Ascending aorta (tissue), 2 donors: ENCODE measurements around the gene RNF144B. TPM values are rescaled to one million over a fixed set of nuclear protein-coding genes. Genes with fewer than 3 reads are reported as not detected.

Experiments
- DNase-seq, 2 donors: peaks; one replicate each; pipeline ENCODE4 v3.0.0-alpha.2; 2019; ENCODE audit warnings: low spot score in 2 of 2
- H3K27ac ChIP-seq, 2 donors: fragments of 200-600 bp; sonication (generic); one replicate each; pipeline ENCODE4 v1.5.1; 2016 to 2017; ENCODE audit warnings: mild to moderate bottlenecking in 1 of 2
- H3K27me3 ChIP-seq: fragments of 200-600 bp; sonication (generic); one replicate; pipeline ENCODE4 v1.5.1; 2017
- H3K36me3 ChIP-seq, 2 donors: fragments of 200-600 bp; sonication (generic); one replicate each; pipeline ENCODE4 v1.5.1; 2016
- H3K4me1 ChIP-seq, 2 donors: fragments of 200-600 bp; sonication (generic); one replicate each; pipeline ENCODE4 v1.5.1; 2016 to 2017; ENCODE audit warnings: mild to moderate bottlenecking in 1 of 2
- H3K4me3 ChIP-seq, 2 donors: fragments of 200-600 bp; sonication (generic); one replicate each; pipeline ENCODE4 v1.5.1; 2016 to 2017; ENCODE audit warnings: mild to moderate bottlenecking in 1 of 2
- H3K9me3 ChIP-seq, 2 donors: fragments of 200-600 bp; sonication (generic); one replicate each; pipeline ENCODE4 v1.5.1; 2016
- intact Hi-C: fragments of 100-400 bp; cut with DNase I; formaldehyde crosslinking; loops from one replicate; pipeline ENCODE4 v1.15.1; 2023
- total RNA-seq: library from RNA; depleted of rRNA; stranded (reverse); fragments of >200 nt; gene quantifications from one replicate; pipeline ENCODE4 v1.1.0, GENCODE V29; 2016
- TF ChIP-seq, protein P1 (sequence below), 3 experiments: fragments of 200-600 bp in 2 of 3; fragments of 450-650 bp in 1 of 3; sonication (generic) in 2 of 3; IDR thresholded peaks; one replicate each; pipeline ENCODE4 v1.5.1; 2016 to 2019; ENCODE audit warnings: antibody characterized with exemption in 3 of 3, mild to moderate bottlenecking in 1 of 3, moderate library complexity in 1 of 3

RNF144B gene
- total RNA-seq, 1 donor from 2014 or later, result 52.3 TPM

DNA sequence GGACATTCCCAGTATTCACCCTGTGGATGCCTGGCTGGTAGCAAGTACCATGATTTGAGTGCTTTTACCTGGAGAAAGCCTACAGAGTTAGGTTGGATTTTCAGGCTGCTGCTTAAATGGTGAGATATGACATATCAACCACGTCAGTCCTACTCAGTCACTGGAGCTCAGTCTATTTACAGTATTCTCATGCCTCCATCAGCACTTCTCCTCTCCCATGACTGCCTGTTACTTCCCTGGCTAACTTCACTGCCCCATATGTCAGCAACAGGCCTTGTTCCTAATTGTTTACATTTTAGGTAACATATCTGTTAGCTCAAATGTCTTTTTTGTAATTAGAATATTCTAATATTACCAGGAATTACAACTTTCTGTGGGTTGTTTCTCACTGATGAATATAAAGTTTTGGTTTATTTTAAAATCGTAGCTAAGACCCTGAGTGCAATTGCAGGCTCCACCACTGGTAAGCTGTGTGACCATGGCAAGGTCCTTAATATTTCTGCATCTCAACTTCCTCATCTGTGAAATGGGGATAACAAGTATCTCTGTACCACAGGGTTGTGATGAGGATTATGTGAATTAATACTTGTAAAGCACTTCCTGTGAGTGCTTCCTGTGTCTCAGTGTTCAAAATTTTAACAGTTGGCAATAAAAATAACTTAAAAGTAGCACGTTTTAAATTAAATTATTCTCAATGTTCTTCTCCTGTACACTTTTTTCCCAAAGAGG lies 54.3 kb downstream of the RNF144B start:
- Histone ChIP-seq H3K27ac (no peak overlapping the region), H3K9me3 (no peaks in the 10 kb centered on the region), H3K4me3 (no peak overlapping the region), H3K4me1 (peaks cover 0 to 8% of the 10 kb centered on the region in 2 donors), H3K36me3 (no peaks in the 10 kb centered on the region), H3K27me3 (no peaks in the 10 kb centered on the region)
- DNase-seq, result no peak
- TF ChIP-seq, protein P1, sequence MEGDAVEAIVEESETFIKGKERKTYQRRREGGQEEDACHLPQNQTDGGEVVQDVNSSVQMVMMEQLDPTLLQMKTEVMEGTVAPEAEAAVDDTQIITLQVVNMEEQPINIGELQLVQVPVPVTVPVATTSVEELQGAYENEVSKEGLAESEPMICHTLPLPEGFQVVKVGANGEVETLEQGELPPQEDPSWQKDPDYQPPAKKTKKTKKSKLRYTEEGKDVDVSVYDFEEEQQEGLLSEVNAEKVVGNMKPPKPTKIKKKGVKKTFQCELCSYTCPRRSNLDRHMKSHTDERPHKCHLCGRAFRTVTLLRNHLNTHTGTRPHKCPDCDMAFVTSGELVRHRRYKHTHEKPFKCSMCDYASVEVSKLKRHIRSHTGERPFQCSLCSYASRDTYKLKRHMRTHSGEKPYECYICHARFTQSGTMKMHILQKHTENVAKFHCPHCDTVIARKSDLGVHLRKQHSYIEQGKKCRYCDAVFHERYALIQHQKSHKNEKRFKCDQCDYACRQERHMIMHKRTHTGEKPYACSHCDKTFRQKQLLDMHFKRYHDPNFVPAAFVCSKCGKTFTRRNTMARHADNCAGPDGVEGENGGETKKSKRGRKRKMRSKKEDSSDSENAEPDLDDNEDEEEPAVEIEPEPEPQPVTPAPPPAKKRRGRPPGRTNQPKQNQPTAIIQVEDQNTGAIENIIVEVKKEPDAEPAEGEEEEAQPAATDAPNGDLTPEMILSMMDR (IDR thresholded peaks at IDR 0.05), result no peak
- intact Hi-C loops, result no loop called here

DNA sequence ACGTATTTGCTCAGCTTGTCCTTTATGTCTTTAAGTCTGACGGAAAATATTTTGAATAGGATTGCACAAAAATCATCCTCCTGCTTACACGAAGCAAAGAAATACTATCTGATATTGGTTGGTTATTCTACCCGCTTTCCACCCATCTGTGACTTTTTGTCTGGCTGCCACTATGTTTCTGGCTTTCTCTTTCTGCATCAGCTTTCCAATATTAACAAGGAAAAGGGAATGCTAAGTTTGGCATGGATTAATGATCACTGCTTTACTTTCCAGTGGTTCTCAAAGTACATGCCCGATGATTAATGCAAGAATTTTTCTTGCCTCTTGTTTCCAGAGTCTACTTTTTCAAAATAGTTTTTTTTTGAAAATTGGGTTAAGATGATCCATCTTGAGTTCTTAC lies 57.0 kb downstream of the RNF144B start:
- Histone ChIP-seq H3K9me3 (no peaks in the 10 kb centered on the region), H3K4me1 (peaks cover 0 to 8% of the 10 kb centered on the region in 2 donors), H3K4me3 (peak overlapping the region in 1 of 2 donors; percentile 48), H3K27ac (peak overlapping the region; percentile 49 to 60), H3K36me3 (no peaks in the 10 kb centered on the region), H3K27me3 (no peaks in the 10 kb centered on the region)
- TF ChIP-seq, protein P1 (IDR thresholded peaks at IDR 0.05), result no peak
- no peak for DNase-seq
- intact Hi-C loops, result no loop called here

DNA sequence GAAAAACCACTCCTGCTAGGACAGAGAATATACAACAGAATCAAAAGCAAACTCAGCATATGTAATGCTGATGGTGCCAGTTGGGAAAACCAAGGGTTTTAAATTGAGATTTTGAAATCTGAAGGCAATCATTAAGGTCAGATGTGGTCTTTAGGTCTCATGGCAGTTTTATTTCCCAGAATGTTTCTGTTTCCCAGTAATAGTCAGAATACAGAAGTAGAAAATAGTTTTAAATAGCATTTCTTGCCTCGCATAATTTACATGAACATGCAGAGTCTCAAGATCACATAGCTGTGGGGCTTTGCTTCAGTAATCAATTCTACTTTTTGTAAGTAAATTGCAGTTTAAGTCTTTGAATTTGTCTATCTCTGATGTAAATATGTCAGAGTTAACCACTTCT lies 58.1 kb downstream of the RNF144B start:
- H3K4me1 ChIP-seq, result peaks cover 0 to 8% of the 10 kb centered on the region in 2 donors
- DNase-seq, result no peak
- TF ChIP-seq, protein P1 (IDR thresholded peaks at IDR 0.05), result no peak
- no peak overlapping the region for H3K4me3 ChIP-seq
- H3K27ac ChIP-seq, result no peak overlapping the region
- intact Hi-C loops, result no loop called here
- H3K36me3 ChIP-seq, result no peaks in the 10 kb centered on the region
- H3K27me3 ChIP-seq, result no peaks in the 10 kb centered on the region
- H3K9me3 ChIP-seq, result no peaks in the 10 kb centered on the region

DNA sequence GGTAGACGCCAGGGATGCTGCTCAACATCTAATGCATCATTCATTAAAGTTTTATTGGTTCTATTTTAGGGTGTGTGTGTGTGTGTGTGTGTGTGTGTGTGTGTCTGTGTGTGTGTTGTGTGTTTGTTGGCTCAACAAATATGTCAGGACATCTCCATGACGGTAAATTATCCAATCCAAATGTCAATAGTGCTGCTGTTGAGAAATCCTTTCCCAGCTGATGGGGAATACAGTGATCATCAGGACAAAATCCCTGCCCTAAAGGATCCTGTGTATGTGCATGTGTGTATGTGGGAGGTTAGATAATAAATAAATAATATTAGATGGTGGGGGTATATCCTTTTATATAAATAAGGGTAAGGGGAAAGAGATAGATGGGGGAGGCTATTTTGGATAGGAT lies 59.6 kb downstream of the RNF144B start:
- intact Hi-C loops, result no loop called here
- no peak overlapping the region for H3K4me3 ChIP-seq
- H3K36me3 ChIP-seq, result no peaks in the 10 kb centered on the region
- no peak overlapping the region for H3K27ac ChIP-seq
- TF ChIP-seq, protein P1 (IDR thresholded peaks at IDR 0.05), result no peak
- H3K27me3 ChIP-seq, result no peaks in the 10 kb centered on the region
- DNase-seq, result no peak
- no peaks in the 10 kb centered on the region for H3K9me3 ChIP-seq
- peaks cover 0 to 8% of the 10 kb centered on the region in 2 donors for H3K4me1 ChIP-seq

DNA sequence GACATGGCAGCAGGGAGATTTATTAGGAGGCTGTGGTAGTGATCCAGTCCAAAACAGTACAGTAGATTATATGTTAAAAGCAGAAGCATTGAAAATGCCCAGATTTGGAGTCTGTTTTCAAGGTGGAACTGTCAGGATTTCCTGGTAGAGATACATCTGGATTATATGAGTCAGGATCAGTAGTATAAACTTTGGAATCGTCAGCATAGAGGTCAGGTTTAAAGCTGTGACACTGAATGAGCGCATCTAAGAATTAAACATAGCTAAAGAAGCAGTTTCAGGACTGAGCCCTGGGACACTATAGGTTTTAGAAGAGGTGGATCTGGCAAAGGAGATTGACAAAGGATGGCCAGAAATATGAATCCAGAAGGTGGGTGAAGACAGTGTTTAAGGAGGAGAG lies 60.4 kb downstream of the RNF144B start:
- TF ChIP-seq, protein P1 (IDR thresholded peaks at IDR 0.05), result no peak
- Histone ChIP-seq H3K27me3 (no peaks in the 10 kb centered on the region), H3K9me3 (no peaks in the 10 kb centered on the region), H3K36me3 (no peaks in the 10 kb centered on the region), H3K4me1 (peaks cover 0 to 8% of the 10 kb centered on the region in 2 donors), H3K4me3 (no peak overlapping the region), H3K27ac (no peak overlapping the region)
- intact Hi-C loops, result no loop called here
- DNase-seq, result no peak
